ENCODE data around the gene TNS3. TPM values are rescaled to one million over a fixed set of nuclear protein-coding genes. Genes with fewer than 3 reads are reported as not detected.

The TNS3 gene
- total RNA-seq, 1 donor from 2014 or later, result 426 TPM

- TF ChIP-seq, protein P1, sequence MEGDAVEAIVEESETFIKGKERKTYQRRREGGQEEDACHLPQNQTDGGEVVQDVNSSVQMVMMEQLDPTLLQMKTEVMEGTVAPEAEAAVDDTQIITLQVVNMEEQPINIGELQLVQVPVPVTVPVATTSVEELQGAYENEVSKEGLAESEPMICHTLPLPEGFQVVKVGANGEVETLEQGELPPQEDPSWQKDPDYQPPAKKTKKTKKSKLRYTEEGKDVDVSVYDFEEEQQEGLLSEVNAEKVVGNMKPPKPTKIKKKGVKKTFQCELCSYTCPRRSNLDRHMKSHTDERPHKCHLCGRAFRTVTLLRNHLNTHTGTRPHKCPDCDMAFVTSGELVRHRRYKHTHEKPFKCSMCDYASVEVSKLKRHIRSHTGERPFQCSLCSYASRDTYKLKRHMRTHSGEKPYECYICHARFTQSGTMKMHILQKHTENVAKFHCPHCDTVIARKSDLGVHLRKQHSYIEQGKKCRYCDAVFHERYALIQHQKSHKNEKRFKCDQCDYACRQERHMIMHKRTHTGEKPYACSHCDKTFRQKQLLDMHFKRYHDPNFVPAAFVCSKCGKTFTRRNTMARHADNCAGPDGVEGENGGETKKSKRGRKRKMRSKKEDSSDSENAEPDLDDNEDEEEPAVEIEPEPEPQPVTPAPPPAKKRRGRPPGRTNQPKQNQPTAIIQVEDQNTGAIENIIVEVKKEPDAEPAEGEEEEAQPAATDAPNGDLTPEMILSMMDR (IDR thresholded peaks at IDR 0.05), result no peak
- Mint-ChIP-seq H3K27me3 (ENCODE audit: low read depth) (no peaks in the 10 kb centered on the region), H3K4me3 (ENCODE audit: unreplicated experiment) (peak overlapping the region; percentile 80), H3K27ac (ENCODE audit: unreplicated experiment) (peak overlapping the region; percentile 88), H3K36me3 (ENCODE audit: low read depth) (peaks cover 3% of the 10 kb centered on the region), H3K4me1 (ENCODE audit: low read depth) (peaks cover 82% of the 10 kb centered on the region), H3K9me3 (ENCODE audit: low read depth) (peaks cover under 1% of the 10 kb centered on the region)
- no peak for DNase-seq (ENCODE audit: low spot score)
These were observed 46.7 kb downstream of the TNS3 start for GRCh38 chr7:47535035-47535703.

- H3K27ac Mint-ChIP-seq (ENCODE audit: unreplicated experiment), result peak overlapping the region; percentile 88
- H3K4me3 Mint-ChIP-seq (ENCODE audit: unreplicated experiment), result peak overlapping the region; percentile 80
- TF ChIP-seq, protein P1 (IDR thresholded peaks at IDR 0.05), result peak; percentile 55
- H3K36me3 Mint-ChIP-seq (ENCODE audit: low read depth), result peaks cover 6% of the 10 kb centered on the region
- H3K9me3 Mint-ChIP-seq (ENCODE audit: low read depth), result peaks cover 5% of the 10 kb centered on the region
- DNase-seq (ENCODE audit: low spot score), result no peak
- H3K4me1 Mint-ChIP-seq (ENCODE audit: low read depth), result peaks cover 81% of the 10 kb centered on the region
- H3K27me3 Mint-ChIP-seq (ENCODE audit: low read depth), result no peaks in the 10 kb centered on the region
These were observed 47.4 kb downstream of the TNS3 start for GRCh38 chr7:47534322-47535034.

DNA sequence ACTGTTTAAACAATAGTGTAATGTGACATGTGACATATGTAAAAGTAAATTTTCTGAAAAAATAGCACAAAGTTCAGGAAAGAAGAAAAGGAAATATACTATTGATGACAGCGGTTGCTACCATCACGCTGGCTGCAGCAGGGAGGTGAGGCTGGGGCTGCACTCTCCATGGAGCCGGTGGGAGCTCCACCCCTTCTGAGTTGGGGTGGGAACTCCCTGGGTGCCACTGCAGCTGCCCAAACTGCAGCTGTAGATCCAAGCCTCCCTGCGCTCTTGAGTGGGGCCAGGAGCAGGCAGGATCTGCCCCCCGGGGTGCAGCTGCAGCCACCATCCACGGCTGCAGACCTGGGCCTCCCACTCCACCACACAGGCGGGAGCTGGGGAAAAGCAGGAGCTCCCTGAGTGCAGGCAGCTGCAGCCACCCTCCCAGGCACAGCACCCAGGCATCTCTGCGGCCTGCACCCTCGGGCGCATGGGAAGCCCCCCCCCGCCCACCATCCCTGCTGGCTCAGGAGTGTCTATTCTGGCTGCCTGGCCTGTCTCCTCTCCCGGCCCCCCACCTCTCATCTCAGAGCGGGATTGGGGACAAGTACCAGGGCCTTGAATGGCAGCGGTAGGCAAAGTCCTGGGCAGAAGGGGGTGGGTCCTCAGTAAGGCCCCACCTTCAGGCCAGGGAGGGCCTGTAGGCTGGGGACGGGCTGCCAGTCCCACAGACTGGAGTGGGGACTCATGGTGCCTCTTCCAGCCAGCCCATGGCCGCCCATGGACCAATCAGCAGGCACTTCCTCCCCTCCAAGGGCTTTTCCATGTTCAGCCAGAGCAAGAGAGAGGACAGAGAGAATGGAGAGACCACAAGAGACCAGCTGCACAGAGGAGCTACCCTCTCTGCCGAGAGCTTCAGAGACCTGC lies 50.1 kb downstream of the TNS3 start:
- Mint-ChIP-seq H3K27me3 (ENCODE audit: low read depth) (no peaks in the 10 kb centered on the region), H3K27ac (ENCODE audit: unreplicated experiment) (no peak overlapping the region), H3K4me3 (ENCODE audit: unreplicated experiment) (no peak overlapping the region), H3K36me3 (ENCODE audit: low read depth) (peaks cover 28% of the 10 kb centered on the region), H3K4me1 (ENCODE audit: low read depth) (peaks cover 70% of the 10 kb centered on the region), H3K9me3 (ENCODE audit: low read depth) (peaks cover 5% of the 10 kb centered on the region)
- TF ChIP-seq, protein P1 (IDR thresholded peaks at IDR 0.05), result no peak
- no peak for DNase-seq (ENCODE audit: low spot score)

- TF ChIP-seq, protein P1 (IDR thresholded peaks at IDR 0.05), result no peak
- peaks cover 43% of the 10 kb centered on the region for H3K36me3 Mint-ChIP-seq (ENCODE audit: low read depth)
- no peak overlapping the region for H3K4me3 Mint-ChIP-seq (ENCODE audit: unreplicated experiment)
- H3K4me1 Mint-ChIP-seq (ENCODE audit: low read depth), result peaks cover 52% of the 10 kb centered on the region
- peak overlapping the region; percentile 70 for H3K27ac Mint-ChIP-seq (ENCODE audit: unreplicated experiment)
- DNase-seq (ENCODE audit: low spot score), result no peak
- H3K27me3 Mint-ChIP-seq (ENCODE audit: low read depth), result no peaks in the 10 kb centered on the region
- peaks cover 5% of the 10 kb centered on the region for H3K9me3 Mint-ChIP-seq (ENCODE audit: low read depth)
These were observed 51.9 kb downstream of the TNS3 start for GRCh38 chr7:47529826-47530555.

All from chondrocyte (in vitro differentiated cells).